GM18511 (cell line): ENCODE measurements around the gene PRRC2C.
"Not testable (repeated sequence)": the region's sequence is repeated elsewhere in the genome, so short reads cannot be mapped to it uniquely, and the experiment has no call there.

Source experiments
- ATAC-seq: cut with Tn5 transposase; IDR thresholded peaks from one replicate; pipeline ENCODE4 v1.9.1; 2021; ENCODE audit warnings: mild to moderate bottlenecking, moderate library complexity; ENCODE audit not compliant: unreplicated experiment

The PRRC2C gene

GRCh38 chr1:171495444-171495843 lies 10.1 kb downstream of the PRRC2C start:
- no peak for ATAC-seq

- no peak for ATAC-seq
Observed at GRCh38 chr1:171500304-171500703, 15.0 kb downstream of the PRRC2C start.

- no peak for ATAC-seq
Observed at GRCh38 chr1:171500803-171501202, 15.5 kb downstream of the PRRC2C start.

DNA sequence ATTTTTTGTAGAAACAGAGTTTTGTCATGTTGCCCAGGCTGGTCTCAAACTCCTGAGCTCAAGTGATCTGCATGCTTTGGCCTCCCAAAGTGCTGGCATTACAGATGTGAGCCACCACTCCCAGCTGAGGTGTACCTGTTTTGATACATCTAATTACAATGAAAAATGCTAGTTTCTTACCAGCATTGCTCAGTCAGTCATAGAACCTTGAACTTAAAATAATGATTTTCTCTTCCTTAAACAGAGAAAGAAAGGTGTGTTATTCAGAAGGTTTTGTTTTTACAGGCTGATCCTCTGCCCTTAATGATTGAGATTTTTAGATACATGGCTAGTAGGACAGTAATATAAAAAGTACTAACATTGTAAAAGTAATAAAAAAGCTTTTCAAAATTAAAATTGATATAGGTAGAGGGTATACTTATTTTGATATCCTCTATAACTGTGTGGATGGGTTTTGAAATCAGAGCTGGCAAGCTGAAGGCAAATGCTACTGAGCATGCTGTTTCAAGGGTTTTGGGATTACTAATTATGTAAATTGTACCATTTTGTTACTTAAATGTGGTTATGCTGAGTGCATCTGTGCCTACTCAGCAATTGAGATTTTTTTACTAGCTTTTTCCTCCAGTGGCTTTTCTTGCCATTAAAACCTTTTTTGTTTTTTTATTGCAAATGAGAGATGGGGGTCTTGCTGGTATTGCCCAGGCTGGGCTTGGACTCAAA lies 16.1 kb downstream of the PRRC2C start:
- ATAC-seq = peak; percentile 83

DNA sequence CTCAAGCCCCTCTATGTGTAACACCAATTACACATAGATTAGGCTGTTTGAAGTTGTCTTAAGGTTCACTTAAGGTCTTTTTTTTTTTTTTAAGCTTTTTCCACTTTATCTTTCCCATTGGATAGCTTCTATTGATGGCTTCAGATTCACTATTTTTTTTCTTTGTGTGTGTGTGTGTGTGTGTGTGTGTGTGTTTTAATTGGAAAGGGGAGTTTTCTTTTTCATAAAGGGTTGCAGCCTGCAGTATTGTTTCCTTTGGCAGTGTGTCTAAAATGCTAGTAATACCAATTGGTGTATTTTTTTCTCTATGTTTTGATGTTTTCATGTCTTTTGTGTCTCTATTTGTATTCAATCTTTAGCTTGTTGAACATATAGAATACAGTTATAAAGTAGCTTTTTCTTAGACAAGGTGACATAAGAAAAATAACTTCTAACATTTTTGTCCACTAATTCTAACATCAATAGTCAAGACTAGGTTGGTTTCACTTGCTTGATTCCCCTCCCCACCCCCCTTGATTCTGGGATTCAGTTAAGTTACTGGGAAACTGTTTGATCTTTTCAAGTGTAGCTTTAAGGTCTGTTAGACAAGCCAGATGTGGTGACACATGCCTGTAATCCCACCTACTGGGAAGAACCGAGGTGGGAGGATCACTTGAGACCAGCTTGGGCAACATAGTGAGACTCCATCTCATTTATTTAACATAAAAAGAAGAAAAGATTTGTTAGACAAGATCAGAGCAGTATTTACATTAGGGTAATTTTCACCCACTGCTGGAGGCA lies 21.4 kb downstream of the PRRC2C start:
- ATAC-seq = peak; percentile 8

DNA sequence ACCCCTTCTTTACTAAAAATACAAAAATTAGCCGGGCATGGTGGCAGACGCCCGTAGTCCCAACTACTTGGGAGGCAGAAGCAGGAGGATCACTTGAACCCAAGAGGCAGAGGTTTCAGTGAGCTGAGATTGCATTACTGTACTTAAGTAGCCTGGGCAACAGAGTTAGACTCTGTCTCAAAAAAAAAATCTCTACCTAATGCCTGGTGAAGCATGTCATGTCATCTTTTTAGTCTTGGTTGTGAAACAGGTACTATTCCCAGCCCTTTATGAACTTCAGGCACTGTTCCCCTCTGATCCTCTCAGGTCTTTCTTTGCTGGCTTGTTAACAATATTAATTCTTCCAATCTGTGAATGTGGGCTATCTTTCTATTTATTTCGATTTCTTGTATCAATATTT lies 22.1 kb downstream of the PRRC2C start:
- ATAC-seq = peak; percentile 40

DNA sequence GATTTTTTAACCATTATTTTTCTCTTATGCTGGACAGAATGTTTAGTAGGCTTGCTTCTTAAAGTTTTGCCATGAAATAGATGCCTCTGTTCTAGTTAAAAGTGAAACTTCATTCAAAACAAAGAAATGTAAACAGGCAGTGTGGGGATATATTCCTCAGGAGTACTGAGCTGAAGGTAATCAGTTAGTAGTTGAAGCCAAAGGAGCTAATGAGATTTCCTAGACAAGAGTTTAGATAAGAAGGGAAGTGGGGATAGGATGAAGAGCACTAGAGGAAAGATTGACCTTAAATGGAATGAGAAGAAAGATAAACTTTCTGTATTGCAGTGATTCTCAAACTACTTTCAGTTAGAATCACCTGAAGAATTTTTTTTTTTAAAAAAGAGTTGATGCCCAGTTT lies 23.9 kb downstream of the PRRC2C start:
- no peak for ATAC-seq

DNA sequence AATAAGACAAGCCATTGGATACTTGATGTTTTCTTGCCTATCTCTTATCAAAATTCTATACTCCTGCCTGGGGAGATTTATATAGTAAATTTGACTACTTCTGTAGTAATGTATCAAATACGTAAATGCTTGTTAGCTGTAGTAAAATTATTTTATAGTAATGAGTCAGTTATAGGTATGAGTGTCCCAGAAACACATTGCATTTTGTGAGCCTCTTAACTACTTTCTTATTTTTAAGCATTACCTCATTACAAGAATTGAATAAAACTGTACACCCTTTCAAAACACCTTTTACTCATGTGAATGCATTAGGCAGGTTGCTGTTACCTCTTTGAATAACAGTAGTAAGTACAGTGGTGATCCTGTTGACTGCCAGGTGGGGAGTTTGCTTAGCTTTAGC lies 28.4 kb downstream of the PRRC2C start:
- no peak for ATAC-seq

DNA sequence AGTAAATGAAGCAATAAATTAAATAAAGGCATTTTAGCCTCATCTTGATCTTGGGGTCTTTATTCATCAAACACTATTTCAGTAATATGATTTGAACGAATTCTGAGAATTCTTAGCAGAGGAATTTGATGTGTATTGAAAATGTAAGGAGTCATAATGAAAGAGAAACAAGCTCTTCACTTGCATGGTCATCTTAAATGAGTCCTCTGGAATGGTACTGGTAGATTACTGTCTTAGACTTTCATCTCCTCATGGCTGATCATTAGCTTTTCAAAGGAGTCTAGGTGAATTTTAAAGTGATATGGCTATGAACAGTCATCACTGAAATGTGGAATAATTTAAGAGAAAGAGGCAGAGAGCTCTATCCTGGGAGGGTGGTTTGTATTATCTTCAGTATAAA lies 30.0 kb downstream of the PRRC2C start:
- peak; percentile 81 for ATAC-seq

DNA sequence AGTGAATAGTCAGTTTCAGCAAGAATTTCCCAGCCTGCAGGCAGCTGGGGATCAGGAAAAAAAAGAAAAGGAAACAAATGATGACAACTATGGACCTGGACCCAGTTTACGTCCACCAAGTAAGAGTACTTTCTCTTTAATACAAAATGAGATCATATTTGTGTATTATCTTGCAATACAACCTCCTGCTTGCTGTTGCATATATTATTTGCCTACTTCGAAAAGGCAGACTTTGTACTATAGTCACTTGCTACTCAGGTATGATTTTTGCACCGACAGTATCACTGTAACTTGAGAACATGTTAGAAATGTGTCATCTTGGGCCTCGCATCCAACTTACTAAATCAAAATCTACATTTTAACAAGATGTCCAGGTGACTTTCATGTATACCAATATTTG lies 30.4 kb downstream of the PRRC2C start:
- no peak for ATAC-seq

DNA sequence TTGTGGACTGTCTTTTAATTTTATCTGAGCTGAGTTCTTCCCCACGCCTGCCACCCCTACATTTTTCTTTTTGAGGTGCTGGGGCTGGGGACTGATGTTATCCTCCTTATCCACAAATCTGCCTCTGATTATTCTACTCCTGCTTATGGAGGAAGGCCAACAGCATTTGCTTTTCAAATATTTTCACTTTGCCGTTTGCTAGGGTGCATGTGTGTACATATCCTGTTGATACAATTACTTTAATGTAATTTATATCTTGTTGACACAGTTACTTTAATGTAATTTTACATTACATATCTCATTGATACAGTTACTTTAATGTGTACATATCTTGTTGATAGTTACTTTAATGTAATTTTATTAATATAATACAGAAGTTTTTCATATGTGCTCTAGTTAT lies 36.2 kb downstream of the PRRC2C start:
- no peak for ATAC-seq

GRCh38 chr1:171530676-171531075 lies 45.3 kb downstream of the PRRC2C start:
- no peak for ATAC-seq

DNA sequence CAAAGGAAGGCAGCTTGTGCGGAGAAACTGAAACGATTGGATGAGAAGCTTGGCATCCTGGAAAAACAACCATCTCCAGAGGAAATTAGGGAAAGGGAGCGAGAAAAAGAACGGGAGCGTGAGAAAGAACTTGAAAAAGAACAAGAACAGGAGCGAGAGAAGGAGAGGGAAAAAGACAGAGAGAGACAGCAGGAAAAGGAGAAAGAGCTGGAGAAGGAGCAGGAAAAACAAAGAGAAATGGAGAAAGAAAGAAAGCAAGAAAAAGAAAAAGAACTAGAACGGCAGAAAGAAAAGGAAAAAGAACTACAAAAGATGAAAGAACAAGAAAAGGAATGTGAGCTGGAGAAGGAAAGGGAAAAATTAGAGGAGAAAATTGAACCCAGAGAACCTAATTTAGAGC lies 47.2 kb downstream of the PRRC2C start:
- no peak for ATAC-seq

DNA sequence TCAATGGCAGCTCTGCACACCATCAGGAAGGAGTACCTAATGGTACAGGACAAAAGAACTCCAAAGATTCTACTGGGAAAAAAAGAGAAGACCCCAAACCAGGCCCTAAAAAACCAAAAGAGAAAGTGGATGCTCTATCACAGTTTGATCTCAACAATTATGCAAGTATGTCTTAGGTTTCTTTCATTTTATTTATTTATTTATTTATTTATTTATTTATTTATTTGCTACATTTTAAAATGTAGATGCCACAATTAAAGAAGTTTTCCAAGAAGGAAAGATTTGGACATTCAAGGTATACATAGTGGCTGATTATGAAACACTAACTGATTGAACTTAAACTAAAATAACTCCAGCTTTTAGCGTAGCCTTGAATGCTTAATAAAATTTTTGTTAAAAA lies 60.2 kb downstream of the PRRC2C start:
- no peak for ATAC-seq

- no peak for ATAC-seq
Observed at GRCh38 chr1:171550050-171550449, 64.7 kb downstream of the PRRC2C start.

GRCh38 chr1:171550598-171551100 lies 65.3 kb downstream of the PRRC2C start:
- ATAC-seq = not testable (repeated sequence)

DNA sequence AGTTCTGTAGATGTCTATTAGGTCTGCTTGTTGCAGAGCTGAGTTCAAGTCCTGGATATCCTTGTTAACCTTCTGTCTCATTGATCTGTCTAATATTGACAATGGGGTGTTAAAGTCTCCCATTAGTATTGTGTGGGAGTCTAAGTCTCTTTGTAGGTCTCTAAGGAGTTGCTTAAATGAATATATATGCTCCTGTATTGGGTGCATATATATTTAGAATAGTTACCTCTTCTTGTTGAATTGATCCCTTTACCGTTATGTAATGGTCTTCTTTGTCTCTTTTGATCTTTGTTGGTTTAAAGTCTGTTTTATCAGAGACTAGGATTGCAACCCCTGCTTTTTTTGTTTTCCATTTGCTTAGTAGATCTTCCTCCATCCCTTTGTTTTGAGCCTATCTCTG lies 68.6 kb downstream of the PRRC2C start:
- ATAC-seq = not testable (repeated sequence)

DNA sequence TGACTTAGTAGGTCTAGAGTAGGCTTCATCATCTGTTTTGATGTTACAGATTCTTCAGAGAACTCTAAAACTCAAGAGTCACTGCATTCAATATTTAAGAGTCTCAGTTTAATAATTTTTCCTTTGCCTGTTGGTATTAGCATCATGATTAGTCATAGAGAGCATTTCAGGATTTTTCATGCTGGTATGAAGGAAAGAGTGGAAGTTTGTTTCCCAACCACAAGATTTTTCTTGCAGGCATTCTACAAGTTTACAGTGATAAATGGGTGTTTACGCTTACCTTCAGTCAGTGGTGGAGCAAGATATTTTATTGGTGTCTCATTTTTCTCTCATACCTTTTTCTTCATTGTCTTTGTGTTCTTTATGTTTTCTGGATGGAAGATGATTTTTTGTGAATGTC lies 78.3 kb downstream of the PRRC2C start:
- ATAC-seq = no peak

DNA sequence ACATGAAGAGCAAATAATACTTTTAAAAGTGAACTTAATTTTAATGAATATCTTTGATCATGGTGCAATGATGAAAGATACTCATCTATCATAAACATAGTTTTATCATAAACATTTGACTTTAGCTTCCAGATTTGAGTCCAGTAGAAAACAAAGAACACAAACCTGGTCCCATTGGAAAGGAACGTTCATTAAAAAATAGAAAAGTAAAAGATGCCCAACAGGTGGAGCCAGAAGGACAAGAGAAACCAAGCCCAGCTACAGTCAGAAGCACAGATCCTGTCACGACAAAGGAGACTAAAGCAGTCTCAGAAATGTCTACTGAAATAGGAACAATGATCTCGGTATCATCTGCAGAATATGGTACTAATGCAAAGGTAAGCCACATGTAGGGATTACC lies 81.1 kb downstream of the PRRC2C start:
- ATAC-seq = no peak

GRCh38 chr1:171570295-171570694 lies 85.0 kb downstream of the PRRC2C start:
- ATAC-seq = no peak

- ATAC-seq = no peak
Observed at GRCh38 chr1:171576144-171576543, 90.8 kb downstream of the PRRC2C start.

- ATAC-seq = no peak
Observed at GRCh38 chr1:171581226-171581625, 95.9 kb downstream of the PRRC2C start.
